ENCODE measurements around the gene BANF2.
"Not testable (repeated sequence)": the region's sequence is repeated elsewhere in the genome, so short reads cannot be mapped to it uniquely, and the experiment has no call there.

BANF2 gene

DNA sequence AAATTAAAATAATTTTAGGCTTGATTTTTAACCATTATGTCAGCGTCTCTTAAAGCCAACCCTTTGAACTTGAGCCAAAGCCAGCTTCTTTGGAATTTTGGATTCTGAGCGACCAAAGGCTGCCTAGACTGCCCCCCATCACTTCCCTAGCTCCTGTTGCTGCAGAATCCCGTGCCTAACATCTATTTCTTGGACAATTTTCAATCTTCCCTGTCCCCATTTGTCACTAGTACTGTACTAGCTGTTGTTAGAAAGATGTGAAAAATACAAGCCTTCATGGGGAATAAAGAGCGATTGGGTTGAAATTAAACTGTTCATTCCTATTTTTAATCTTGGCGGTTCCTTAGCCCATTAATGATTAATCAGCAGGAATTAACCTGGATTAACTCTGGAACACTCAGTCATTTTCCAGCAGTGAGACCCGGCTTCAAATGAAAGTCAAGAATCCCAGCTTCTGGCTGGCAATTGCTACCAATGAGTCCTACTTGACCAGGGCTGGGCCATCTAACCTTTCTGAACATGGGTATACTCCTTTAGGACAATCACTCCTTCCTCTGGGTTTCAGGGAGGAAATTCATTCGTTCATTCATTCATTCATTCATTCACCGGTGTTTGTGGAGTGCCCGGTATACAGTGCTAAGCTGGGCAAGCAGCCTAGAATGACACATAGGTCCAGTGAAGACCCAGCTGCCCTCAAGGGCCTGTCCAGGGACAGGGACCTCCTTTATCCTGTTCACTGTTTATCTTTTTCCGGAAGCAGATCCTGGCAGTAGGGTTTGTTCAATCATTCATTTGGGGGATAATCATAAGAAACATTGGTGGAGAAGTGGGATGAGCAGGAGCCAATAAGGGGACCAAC lies 16.3 kb upstream of the BANF2 start:
- no peak for DNase-seq (ENCODE audit: low read depth)

DNA sequence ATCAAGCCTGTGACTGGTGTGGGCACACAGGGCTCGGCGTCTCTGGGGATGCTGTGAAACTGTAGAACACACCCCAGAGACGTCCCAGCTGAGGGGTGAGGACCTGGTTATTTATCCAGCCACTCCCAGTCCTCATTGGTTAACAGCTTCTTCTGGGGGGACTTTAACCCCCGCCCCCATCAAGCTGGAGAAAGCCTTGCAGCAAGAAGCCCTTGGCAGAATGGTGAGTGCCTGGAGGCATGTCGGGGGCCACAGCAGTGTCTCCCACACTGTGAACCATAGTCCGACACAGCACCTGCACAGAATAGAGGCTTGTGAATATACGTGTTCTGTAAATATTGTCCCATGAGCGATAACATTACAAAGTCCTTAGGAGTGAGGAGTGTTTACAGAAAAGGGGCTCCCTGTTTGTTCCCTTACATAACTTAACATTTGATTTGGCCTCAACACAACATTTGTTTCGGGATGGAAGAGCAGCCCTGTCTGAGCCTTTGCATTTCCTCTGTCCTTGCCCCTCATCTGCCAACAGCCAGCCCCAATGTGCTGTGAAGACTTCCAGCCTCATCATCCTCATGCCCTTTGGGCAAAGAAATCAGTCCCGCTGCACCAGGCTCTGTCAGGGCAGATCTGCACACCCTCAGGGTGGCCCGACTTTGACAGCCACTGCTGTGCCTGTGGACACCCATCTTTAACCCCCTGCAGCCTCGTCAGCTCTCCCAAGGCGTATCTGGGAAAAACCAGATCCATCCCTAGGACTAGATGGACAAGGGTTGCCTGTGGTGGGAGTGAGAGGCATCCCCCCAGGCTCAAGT lies 15.5 kb upstream of the BANF2 start:
- no peak for DNase-seq (ENCODE audit: low read depth)

DNA sequence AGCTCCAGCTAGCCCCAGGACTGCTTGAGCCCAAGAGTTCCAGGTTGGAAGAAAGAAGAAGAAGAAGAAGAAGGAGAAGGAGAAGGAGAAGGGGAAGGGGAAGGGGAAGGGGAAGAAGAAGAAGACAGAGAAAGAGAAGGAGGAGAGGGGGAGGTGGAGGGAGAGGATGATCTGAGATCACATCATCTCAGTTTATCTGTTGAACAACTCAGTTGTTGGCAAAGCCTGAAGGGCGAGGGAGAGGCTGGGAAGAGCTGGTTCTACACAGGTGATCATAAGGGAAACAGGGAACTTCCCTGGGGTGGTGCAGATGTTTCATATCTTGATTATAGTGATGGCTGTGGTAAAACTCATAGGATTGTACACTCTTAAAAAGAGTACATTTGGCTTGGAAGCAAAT lies 14.6 kb upstream of the BANF2 start:
- DNase-seq (ENCODE audit: low read depth), result no peak

DNA sequence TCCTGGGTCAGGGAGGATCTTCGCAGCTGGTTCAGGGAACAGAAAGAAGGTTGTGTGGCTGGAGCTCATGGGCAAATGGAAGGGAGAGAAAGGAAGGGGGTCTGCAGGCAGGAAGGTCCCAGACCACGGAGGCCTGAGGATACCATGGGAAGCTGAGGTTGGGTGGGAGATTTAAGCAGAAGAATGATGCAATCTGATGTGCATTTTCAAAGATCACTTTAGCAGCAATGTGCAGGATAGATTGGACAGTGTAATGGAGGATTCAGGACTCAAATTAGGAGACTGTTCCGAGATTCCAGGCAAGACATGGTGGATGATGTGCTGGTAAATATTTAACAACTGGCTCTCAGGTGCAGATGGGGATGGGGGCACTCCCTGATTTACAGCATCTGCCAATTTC lies 12.0 kb upstream of the BANF2 start:
- no peak for DNase-seq (ENCODE audit: low read depth)

DNA sequence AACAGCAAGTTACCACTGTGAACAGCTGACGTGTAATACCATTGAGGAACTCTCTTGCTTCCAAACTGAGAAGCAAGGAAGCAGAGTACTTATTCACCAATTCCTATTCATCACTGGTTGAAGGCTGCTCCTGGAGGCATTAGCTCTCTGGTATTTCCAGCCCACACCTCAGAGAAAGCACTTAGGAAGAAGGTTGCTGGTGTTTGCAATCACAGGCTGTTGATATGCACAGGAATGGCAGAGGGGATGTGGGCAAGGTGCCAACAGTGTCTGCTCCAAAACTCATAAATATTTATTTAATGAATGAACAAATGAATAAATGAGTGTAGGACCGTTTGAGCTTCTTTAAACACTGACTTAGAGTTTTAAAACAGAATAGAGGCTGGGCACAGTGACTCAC lies 10.8 kb upstream of the BANF2 start:
- peak; percentile 42 for DNase-seq (ENCODE audit: low read depth)

DNA sequence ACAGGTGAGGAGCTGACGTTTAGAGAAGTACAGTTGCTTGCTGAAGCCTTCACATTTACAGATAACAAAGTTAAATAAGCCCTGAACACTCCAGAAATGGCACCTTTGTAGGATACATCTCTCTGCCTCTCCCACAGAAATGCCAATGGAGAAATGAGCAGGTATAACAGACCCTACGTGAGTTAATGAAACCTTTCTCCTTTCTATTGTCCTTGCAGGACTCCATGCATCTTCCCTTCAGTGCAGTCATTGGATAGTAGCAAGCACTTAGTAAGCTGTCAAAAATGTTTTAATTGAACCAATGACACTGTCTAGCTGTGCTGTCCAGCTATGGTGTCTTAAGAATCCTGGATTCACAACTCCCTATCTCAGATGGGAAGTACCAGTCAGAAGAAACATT lies 9.6 kb upstream of the BANF2 start:
- no peak for DNase-seq (ENCODE audit: low read depth)

DNA sequence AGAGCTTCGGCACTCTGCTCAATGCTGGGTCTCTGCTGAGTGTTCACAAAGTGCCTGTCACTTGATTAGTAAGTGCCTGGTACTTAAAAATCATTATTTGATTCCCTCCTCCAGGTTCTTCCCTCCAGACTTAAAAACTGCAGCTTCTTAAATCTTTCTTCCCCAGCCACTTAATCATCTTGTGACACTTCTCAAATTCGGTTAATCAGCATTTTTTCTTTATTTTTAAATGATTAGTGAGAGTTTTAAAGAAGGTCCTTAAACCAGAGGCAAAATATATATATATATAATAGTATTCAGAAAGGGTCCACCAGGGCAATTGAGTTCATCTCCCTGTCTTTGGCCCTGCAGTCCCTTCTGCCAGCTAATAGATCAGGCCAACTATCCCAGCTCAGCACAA lies 8.0 kb upstream of the BANF2 start:
- DNase-seq (ENCODE audit: low read depth), result no peak

DNA sequence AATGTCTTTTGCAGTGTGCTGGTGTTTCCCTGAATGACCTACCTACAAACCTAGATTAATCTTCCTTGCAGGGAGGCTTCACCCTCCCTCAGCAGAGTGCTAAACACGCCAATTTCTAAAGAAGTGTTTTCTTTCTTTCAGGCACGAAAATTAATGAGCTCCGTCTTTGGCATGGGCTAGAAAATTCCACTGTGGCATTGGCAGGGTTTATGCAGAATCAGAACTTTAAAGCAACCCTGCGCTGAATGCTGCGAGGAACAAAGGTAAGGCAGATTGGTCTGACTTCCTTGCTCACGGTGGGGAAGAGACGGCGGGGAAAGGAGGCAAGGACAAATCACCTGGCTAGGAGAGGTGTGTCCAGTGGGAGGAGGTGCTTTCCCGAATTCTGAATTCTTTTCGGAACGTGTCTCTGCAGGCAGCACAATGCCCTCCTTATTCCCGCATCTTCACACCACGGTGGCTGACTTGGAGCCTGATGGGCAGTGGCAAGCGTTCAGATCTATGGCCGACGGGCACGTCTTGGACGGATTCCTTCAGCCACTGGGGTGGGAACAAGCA lies 6.2 kb upstream of the BANF2 start:
- DNase-seq (ENCODE audit: low read depth), result no peak

DNA sequence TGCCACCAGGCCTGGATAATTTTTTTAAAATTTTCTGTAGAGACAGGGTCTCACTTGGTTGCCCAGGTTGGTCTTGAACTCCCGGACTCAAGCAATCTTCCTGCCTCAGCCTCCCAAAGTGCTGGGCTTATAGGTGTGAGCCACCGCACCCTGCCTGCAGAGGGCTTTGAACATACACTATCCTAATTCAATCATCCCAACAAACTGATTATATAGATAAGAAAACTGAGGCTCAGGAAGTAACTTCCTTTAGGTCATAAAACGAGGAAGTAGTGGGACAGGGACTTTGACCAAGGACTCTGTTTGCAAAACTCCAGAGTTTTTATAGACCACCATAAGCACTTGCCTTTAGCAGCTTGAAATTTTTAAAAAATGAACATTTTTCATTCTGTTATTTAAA lies 5.0 kb upstream of the BANF2 start:
- DNase-seq (ENCODE audit: low read depth), result no peak

DNA sequence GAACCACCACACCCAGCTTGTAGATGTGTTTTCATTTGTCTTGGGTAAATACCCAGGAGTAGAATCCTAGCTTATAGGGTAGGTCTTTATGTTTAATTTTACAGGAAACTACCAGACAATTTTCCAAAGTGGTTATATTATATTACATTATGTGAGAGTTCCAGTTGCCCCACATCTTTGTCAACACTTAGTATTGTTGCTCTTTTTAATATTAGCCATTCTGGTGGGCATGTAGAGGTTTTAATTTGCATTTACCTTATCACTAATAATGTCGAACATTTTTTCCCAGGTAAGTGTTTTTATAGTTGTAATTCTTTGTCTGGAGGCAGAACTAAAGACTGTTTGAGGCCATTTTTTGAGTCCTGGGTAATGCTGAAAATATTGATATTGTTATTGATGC lies 3.5 kb upstream of the BANF2 start:
- DNase-seq (ENCODE audit: low read depth), result no peak

DNA sequence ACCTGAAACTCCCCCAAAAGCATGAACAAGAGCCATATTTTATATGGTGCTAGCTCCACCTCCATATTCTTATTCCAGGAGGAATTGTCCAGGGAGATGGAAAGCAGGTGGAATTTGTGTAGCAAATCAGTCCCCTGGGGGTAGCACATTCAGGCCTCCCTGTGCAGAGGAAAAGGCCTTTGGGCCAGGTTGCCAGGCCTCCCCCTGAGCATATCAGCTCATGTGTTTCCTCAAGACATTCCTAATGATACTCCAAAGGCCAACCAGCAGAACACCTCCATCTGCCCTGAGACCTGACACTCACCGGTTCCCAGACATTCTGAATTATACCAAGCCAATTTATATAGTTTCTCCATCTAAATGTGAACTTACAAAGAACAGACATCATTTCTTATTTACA lies 2.6 kb upstream of the BANF2 start:
- no peak for DNase-seq (ENCODE audit: low read depth)

DNA sequence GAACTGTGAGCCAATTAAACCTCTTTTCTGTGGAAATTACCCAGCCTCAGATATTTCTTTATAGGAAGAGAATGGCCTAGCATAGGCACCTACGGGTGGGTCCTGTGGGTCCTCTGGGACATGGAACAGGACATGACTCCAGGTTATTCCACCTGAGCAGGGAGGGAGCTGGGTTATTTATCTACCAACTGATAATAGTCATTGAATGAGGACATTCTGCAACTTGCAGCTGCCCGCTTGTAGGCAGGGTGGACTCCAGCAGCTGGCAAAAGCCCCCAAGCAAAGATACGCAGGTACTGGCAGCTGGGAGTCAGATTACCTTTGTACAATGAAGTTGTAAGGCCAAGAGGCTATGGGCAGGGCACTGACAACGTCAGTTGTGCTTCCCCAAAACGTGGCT lies 1.4 kb upstream of the BANF2 start:
- no peak for DNase-seq (ENCODE audit: low read depth)

DNA sequence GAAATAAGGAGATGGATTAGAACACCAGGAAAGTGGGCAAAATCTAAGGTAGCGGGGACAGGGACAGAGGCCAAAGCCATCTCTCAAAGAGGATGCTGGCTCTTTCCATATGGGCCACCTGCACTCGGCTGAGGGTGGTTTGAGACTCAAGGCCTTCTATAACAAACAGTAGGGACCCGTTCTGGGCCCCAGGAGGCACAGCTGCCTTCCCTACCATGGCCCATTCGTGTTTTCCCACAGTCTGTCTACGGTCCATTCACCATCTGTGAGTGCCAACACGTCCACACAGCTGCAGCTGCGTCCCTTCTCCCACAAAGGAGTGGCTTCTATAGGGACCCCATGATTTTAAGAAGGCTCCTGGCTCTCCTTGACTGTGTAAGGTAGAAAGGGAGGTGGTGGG lies 871 bp downstream of the BANF2 start:
- DNase-seq (ENCODE audit: low read depth), result no peak

DNA sequence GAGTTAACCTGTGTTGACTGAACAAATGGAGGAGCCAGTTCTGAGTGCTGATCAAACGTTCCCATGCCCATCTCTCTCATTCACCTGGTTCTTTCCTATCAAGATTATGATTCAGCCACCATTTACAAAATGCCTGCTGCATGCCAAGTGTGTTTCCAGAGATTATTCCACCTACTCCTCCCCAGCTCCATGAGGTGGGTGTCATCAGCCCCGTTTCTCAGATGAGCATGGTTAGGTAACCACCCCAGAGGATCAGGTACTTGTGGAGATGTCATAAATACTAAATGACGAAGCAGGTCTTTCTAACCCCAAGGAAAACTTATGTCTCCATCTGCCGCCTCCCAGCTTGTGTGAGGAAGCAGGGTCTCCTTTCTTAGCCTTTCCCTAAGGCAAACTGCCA lies 2.1 kb downstream of the BANF2 start:
- no peak for DNase-seq (ENCODE audit: low read depth)

DNA sequence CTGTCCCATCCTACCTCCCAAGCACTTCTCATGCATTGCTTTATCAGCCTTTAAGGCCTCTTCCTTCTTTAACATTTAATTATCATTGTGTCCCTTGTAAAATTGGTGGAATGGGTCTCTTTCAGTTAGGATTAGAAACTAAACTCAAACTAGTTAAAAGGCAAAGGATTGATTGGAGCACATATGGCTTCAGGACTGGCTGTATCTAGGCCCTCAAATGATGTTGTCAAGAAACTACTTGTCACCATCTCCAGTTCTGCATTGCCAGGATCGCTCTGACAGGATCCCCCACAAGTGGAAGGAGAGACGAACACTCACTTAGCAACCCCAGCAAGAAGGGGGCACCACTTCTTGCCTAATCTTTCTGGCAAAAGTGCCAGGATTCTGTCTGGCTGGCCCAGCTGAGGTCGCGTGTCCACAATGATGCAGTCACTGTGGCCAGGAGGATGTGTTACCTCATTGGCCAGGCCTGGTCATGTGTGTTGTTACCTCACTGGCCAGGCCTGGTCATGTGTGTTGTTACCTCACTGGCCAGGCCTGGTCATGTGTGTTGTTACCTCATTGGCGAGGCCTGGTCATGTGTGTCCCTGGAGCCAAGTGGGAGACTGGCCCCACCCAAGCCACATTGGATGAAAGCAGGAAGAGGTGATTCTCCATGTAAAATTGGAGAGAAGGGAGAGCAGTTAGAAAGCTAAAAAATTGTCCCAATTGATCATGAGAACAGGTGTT lies 5.0 kb downstream of the BANF2 start:
- DNase-seq (ENCODE audit: low read depth), result no peak

DNA sequence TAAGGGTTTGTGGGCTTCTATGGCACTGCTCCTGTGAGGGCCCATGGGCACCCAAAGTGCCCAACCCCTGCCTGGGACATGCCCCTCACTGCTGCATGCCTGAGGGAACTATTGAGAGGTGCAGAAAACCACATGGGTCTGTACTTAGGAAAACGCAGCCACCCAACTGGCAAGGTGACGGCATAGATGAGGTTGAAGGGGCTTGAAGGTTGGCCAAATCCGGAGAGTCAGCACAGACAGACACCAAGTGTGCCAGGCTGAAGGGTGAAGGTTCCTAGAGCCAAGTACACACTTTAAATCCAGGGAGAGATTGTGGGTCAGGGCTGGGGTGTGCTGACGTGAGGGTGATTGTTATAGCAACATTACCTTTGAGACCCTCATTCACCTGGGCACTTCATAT lies 6.2 kb downstream of the BANF2 start:
- DNase-seq (ENCODE audit: low read depth), result no peak

DNA sequence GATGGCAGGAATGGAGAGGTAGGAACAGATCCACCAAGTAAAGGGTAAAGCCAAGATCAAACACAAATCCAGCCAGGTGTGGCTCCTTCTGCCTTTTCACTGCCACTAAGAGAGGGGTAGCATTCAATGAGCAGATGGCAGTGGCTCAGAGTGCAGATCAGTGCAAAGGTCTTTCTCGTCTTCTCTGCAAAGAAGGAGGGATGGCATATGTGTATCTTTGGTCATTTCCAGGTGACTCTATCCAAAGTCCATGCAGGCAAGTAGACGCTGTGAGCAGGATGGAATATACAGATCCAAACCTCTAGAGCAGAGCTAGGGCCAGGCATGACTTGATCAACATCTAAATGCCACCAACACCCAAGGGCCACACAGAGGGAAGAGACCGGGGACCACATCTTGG lies 6.9 kb downstream of the BANF2 start:
- no peak for DNase-seq (ENCODE audit: low read depth)

DNA sequence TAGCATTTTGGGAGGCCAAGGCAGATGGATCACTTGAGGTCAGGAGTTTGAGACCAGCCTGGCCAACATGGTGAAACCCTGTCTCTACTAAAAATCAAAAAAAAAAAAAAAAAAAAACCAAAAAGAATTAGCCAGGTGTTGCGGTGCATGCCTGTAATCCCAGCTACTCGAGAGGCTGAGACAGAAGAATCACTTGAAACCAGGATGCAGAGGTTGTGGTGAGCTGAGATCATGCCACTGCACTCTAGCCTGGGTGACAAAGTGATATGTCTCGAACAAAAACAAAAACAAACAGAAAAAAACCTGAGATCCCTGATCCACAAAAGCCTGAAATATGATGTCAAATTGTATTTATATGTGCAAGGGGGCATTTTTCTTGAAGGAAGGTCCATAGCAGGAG lies 8.2 kb downstream of the BANF2 start:
- not testable (repeated sequence) for DNase-seq (ENCODE audit: low read depth)

DNA sequence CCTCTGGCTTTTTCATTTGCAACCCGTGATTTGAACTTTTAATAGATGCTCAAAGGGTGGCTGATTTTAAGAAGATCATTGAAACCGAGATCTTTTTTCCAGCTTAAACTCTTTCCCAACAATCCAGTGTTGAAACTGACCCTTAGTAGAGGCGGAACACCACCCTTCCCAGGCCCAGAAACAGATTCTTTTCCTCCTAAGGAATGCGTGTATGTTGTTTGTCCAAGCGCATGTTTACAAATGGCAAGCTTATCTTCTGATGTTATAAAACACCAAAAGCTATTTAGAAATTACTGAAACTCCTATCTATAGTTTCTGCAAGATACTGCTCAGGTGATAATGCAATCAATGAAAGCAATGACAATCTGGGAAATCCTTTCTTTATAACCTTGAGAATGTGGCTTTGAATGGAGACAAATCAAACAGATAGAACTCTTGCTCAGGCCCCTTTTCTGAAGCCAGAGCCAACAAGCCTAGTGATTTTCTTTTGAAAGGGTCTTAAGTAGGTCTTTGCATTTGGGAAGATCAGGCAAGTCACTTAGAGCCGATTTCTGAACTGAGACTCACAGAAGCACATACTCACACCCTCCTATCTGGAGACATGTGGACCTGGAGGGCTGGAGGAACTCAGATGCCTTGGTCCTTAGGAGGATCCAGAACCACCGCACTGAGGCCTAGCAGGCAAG lies 9.1 kb downstream of the BANF2 start:
- peak; percentile 57 for DNase-seq (ENCODE audit: low read depth)

DNA sequence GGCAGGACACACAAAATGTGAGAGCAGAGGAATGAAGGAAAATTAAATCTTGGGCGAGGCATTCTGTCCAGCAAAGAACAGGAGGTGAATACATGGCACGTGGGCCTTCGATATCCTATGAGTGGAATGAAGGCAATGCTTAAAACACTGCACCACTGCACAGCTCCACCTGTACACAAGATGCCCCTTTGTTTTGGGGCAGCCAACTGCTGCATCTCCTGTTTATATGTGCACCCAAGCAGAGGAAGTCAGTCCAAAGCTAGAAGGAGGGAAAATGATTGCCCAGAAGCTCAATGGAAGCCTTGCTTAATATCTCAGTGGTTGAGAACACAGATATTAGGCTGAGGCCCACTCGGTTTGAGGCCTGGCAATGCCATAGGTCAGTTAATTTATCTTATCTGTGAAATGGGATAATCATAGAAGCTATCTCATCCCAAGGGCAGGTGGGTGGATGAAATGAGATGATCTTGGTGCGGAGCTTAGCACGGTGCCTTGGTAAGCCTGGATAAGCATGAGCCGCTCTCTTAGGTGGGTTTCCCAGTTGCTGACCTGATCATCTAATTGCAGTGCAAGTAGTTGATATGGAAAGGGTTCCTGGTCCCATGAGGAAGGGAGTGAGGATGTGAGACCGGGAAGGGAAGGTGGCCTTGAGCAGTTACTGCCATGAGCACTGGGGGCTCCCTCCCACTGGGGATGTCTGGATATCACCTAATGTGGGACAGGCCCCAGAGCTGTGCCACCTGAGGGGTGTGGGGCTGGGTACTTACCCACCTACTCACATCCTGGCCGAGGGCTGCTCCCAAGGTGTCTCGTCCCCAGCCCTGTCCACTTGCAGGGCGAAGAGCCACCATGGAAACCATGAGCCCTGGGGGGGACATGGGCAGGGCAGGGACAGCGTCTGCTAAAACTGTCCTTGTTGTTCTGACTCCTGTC lies 9.9 kb downstream of the BANF2 start:
- no peak for DNase-seq (ENCODE audit: low read depth)
